HFF-Myc (cell line): ENCODE data around the gene MUC2.

Experiments
- DNase-seq: peaks from one replicate; pipeline ENCODE4 v3.0.0-alpha.2; 2011; ENCODE audit warnings: low read depth; ENCODE audit errors: extremely low read depth
- H3K4me3 ChIP-seq: replicated peaks from 2 replicates; pipeline ENCODE4 v1.5.1; 2011; ENCODE audit warnings: low read depth, mild to moderate bottlenecking, control low read depth, low read length
- CTCF ChIP-seq: IDR thresholded peaks from 2 replicates; pipeline ENCODE4 v1.5.1; 2012; ENCODE audit warnings: mild to moderate bottlenecking, low read depth, low read length, control low read depth; ENCODE audit errors: missing control alignments

Gene MUC2

GRCh38 chr11:1041149-1041467, 33.6 kb upstream of the MUC2 start:
- H3K4me3 ChIP-seq = no peak overlapping the region
- TF ChIP-seq CTCF = no peak
- DNase-seq = no peak

GRCh38 chr11:1041471-1041870, 33.2 kb upstream of the MUC2 start:
- no peak for DNase-seq
- TF ChIP-seq CTCF = no peak
- H3K4me3 ChIP-seq = no peak overlapping the region

GRCh38 chr11:1041936-1042608, 32.6 kb upstream of the MUC2 start:
- H3K4me3 ChIP-seq = no peak overlapping the region

GRCh38 chr11:1042626-1043562, 31.8 kb upstream of the MUC2 start:
- H3K4me3 ChIP-seq = no peak overlapping the region
- no peak for DNase-seq
- TF ChIP-seq CTCF = no peak

More at GRCh38 chr11:1041936-1042608, 32.6 kb upstream of the MUC2 start:
- DNase-seq = no peak
- TF ChIP-seq CTCF = no peak

GRCh38 chr11:1043563-1044096, 31.0 kb upstream of the MUC2 start:
- TF ChIP-seq CTCF = no peak
- no peak overlapping the region for H3K4me3 ChIP-seq
- DNase-seq = no peak

- H3K4me3 ChIP-seq = no peak overlapping the region
- TF ChIP-seq CTCF = no peak
- DNase-seq = no peak
Observed at GRCh38 chr11:1044160-1044559, 30.5 kb upstream of the MUC2 start.
